KOPT-K1 (cell line): ENCODE data around the gene BRSK1.
A peak's percentile ranks its signal among the peaks of the same experiment; 100 is the strongest.

Experiments
- H3K27ac ChIP-seq: fragments of 200-600 bp; sonication (generic); 2 replicates; pipeline ENCODE4 v1.5.1; 2016; ENCODE audit warnings: antibody characterized with exemption, mild to moderate bottlenecking, low read depth, low read length; ENCODE audit not compliant: poor library complexity, severe bottlenecking
- H3K36me3 ChIP-seq: fragments of 200-600 bp; sonication (generic); 2 replicates; pipeline ENCODE4 v1.5.1; 2017; ENCODE audit warnings: antibody characterized with exemption, mild to moderate bottlenecking, low read length, moderate library complexity; ENCODE audit not compliant: insufficient read depth
- H3K9me3 ChIP-seq: fragments of 200-600 bp; sonication (generic); 2 replicates; pipeline ENCODE4 v1.5.1; 2017; ENCODE audit warnings: antibody characterized with exemption, low read length, mild to moderate bottlenecking; ENCODE audit not compliant: insufficient read depth, poor library complexity, severe bottlenecking

BRSK1 gene

GRCh38 chr19:55249841-55250240 lies 34.0 kb upstream of the BRSK1 start:
- H3K27ac ChIP-seq, result no peak overlapping the region
- no peaks in the 10 kb centered on the region for H3K9me3 ChIP-seq
- peaks cover 85% of the 10 kb centered on the region for H3K36me3 ChIP-seq

DNA sequence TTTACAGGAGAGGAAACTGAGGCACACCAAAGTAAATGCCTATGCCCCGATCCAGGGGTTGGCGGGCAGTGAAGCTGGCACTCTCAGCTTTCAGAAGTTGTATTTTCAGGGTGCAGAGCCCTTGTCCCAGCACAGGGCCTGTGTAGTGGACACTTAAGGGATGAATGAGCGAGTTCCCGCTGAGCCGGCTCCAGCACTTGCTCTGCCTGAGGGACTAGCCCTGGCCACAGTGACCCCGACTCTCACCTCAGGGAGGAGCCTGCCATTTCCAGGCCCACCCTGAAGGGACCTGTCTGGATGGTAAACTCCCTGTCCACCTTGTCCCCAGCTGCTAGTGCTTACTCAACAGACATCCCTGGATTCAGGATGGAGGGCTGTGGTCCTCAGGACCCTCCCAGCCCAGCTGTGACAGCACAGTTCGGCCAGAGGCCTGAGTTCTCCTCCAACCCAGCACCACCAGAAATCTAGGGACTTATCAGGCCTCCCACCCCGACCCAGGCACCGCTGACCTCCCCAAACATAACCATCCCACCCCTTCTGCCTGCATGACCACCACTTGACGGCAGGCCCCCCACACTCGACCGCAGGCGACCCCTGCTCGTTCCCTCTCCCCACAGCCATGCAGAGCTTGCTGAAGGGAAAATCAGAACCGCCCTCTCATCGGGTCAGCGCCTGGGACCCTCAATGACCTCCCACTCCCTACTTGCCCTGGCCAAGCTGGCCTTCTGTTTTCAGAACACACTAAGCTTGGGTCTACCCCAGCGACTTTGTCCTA lies 33.3 kb upstream of the BRSK1 start:
- H3K27ac ChIP-seq, result peak overlapping the region; percentile 26

DNA sequence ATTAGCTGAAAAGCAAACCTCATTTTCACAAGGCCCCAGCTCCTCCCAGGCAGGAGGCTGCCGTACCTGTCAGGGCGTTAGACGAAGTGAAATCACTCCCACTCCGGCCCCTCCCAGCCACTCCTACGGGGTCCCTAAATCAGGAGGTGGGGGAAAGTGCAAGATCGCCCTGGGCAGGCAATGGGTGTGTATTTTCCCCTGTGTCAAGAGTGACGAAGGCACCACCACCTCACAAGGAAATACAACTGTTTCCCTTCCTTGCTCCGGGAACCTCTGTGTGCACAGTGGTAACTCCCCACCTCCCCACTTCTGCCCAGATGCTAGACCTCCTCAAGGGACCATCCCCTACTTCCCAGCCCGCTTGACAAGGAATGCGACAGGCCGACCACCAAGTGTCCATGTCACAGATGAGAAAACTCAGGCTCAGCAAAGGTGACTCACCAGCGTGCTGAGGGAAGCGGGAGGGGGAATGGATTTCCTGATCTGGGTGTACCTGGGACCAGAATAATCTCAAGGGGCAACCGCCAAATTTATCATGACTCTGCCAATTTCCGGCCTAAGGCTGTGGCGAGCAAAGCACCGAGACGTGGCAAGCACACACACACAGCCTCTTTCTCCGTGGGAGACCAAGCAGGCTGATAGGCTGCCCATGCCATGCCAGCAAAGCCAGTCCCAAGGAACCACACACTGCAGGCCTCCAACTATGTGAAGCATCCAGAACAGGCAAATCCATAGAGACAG lies 32.3 kb upstream of the BRSK1 start:
- H3K9me3 ChIP-seq, result no peaks in the 10 kb centered on the region
- peak overlapping the region; percentile 26 for H3K27ac ChIP-seq
- H3K36me3 ChIP-seq, result peaks cover 68% of the 10 kb centered on the region

More for the DNA sequence above, 33.3 kb upstream of the BRSK1 start:
- peaks cover 79% of the 10 kb centered on the region for H3K36me3 ChIP-seq
- no peaks in the 10 kb centered on the region for H3K9me3 ChIP-seq

DNA sequence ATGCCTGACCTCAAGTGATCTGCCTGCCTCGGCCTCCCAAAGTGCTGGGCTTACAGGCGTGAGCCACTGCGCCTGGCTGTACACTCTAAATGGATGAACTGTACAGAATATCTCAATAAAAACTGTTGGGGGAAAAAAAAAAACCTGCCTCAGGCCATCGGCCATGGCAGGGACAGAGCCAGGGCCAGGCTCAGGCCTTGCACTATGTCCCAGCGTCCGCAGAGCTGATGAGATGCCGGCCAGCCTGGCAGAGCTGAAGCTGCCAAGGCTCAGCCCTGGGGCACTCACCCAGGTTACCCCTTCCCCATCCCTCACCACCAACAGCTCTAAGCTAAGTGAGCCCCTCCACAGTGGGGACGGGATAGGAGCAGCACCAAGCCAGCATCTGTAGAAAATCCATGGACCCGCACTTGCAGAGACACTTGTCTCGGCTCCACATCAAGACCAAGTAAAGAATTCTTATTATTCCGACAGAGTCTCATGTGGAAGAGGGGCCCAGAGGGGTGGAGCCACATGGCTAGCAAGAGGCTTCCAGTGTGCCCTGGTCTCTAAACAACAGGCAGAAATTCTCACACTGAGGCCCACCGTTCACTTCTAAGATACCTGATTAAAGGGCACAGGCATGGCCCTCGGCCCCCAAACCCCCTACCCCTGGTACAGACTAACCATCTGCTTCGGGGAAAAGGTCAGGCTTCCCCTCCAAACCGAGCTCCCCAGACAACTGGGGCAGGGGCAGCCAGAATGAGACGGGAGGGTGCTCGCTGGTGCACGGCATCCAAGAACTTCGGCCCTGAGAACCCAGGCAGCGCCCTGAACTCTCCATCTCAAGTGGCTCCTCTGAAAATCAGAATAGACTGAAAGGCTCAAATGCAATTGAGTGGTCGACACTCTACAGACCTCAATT lies 30.8 kb upstream of the BRSK1 start:
- H3K27ac ChIP-seq, result peak overlapping the region; percentile 100
- no peaks in the 10 kb centered on the region for H3K9me3 ChIP-seq
- H3K36me3 ChIP-seq, result peaks cover 53% of the 10 kb centered on the region

GRCh38 chr19:55253842-55254624 lies 29.8 kb upstream of the BRSK1 start:
- H3K27ac ChIP-seq, result peak overlapping the region; percentile 100
- no peaks in the 10 kb centered on the region for H3K9me3 ChIP-seq
- peaks cover 43% of the 10 kb centered on the region for H3K36me3 ChIP-seq

DNA sequence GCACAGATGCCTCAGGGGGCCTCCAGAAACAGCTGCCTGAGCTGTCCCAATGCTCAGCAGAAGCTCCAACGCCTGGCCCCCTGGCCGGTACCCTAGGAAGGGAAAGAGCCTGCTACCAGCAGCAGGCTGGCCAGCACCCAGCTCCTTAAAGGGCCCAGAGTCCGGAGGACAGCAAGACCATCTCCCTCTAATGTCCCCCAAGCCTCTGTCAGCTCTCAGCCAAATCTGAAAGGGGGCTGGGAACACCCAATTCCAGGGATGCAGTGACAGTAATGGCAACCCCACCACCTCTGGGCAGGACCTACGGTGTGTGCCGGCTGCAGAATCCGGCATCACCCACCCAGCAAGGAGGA lies 29.2 kb upstream of the BRSK1 start:
- peak overlapping the region; percentile 100 for H3K27ac ChIP-seq
- H3K9me3 ChIP-seq, result no peaks in the 10 kb centered on the region
- peaks cover 37% of the 10 kb centered on the region for H3K36me3 ChIP-seq

GRCh38 chr19:55255618-55256423 lies 28.0 kb upstream of the BRSK1 start:
- Histone ChIP-seq H3K36me3 (peaks cover 25% of the 10 kb centered on the region), H3K9me3 (no peaks in the 10 kb centered on the region), H3K27ac (peak overlapping the region; percentile 100)

GRCh38 chr19:55256562-55257460 lies 27.0 kb upstream of the BRSK1 start:
- Histone ChIP-seq H3K36me3 (peaks cover 15% of the 10 kb centered on the region), H3K9me3 (no peaks in the 10 kb centered on the region), H3K27ac (peak overlapping the region; percentile 100)

GRCh38 chr19:55257461-55258420 lies 26.1 kb upstream of the BRSK1 start:
- H3K9me3 ChIP-seq, result no peaks in the 10 kb centered on the region
- peaks cover 7% of the 10 kb centered on the region for H3K36me3 ChIP-seq
- H3K27ac ChIP-seq, result peak overlapping the region; percentile 100

- Histone ChIP-seq H3K9me3 (no peaks in the 10 kb centered on the region), H3K27ac (peak overlapping the region; percentile 100), H3K36me3 (no peaks in the 10 kb centered on the region; the same call in none of the 2 replicates)
Observed at GRCh38 chr19:55258476-55258827, 25.3 kb upstream of the BRSK1 start.

GRCh38 chr19:55258828-55259539 lies 24.8 kb upstream of the BRSK1 start, which contains the start of gene PPP6R1:
Gene PPP6R1, minus strand, starts transcription at chr19:55259017. Its CDS starts 11,914 bp downstream, at chr19:55247103.
- H3K9me3 ChIP-seq, result no peaks in the 10 kb centered on the region
- H3K36me3 ChIP-seq, result no peaks in the 10 kb centered on the region; the same call in none of the 2 replicates
- peak within 1 kb of the TSS; percentile 100 for H3K27ac ChIP-seq
